GM12878 (cell line): ENCODE data around the gene EXD3. TPM values are rescaled to one million over a fixed set of nuclear protein-coding genes. Genes with fewer than 3 reads are reported as not detected.

Experiments used
- ATAC-seq: fragments of 200-7000 bp; cut with Tn5 transposase; 3 replicates; pipeline ENCODE4 v1.9.1; 2020; ENCODE audit warnings: mild to moderate bottlenecking, moderate library complexity
- BruUV-seq: library from RNA; stranded (reverse); fragments of 400-500 nt; replicated peaks from 2 replicates; lab custom pipeline; 2021; lab: Mats Ljungman, UMichigan
- CTCF ChIA-PET: fragments of 300-600 bp; sonication (Branson Sonifier 250); formaldehyde crosslinking; extraction: SDS; loops from one replicate; lab custom pipeline; 2021; ENCODE audit warnings: inconsistent platforms; lab: Yijun Ruan, JAX
- POLR2A ChIA-PET: fragments of 350-600 bp; formaldehyde crosslinking; extraction: SDS; loops from one replicate; lab custom pipeline; 2021; ENCODE audit warnings: inconsistent platforms; lab: Charles Lee
- RAD21 ChIA-PET: fragments of 300-600 bp; sonication (Branson Sonifier 250); formaldehyde crosslinking; loops from one replicate; lab custom pipeline; 2023; ENCODE audit warnings: antibody characterized with exemption; ENCODE audit not compliant: unreplicated experiment; lab: Charles Lee
- SMC1A ChIA-PET: fragments of 300-600 bp; sonication (Branson Sonifier 250); formaldehyde crosslinking; loops from one replicate; lab custom pipeline; 2023; ENCODE audit not compliant: unreplicated experiment, uncharacterized antibody; lab: Charles Lee
- DNase-seq: peaks from one replicate; pipeline ENCODE4 v3.0.0-alpha.2; 2011; ENCODE audit warnings: low read depth, low spot score
- FAIRE-seq: peaks from 3 replicates; lab custom pipeline; 2011; peaks lifted over from hg19 to GRCh38; lab: Jason Lieb, UNC
- H2AFZ ChIP-seq: 2 replicates; pipeline ENCODE4 v1.6.0; 2011; ENCODE audit warnings: low read depth, low read length, control low read depth; ENCODE audit not compliant: control insufficient read depth
- H3K27ac ChIP-seq: 2 replicates; pipeline ENCODE4 v1.5.1; 2011; ENCODE audit warnings: control low read depth; ENCODE audit not compliant: control insufficient read depth, insufficient read depth
- H3K27me3 ChIP-seq, 2 experiments: replicated peaks in 1 of 2; 2 replicates each; pipeline versions ENCODE4 v1.6.0 to v1.6.1; 2011; ENCODE audit warnings: low read length in 1 of 2; ENCODE audit not compliant: control insufficient read depth in 2 of 2, insufficient read depth in 2 of 2
- H3K36me3 ChIP-seq, 2 experiments: 2 replicates each; pipeline ENCODE4 v1.5.1; 2011; ENCODE audit warnings: low read length in 1 of 2; ENCODE audit not compliant: control insufficient read depth in 2 of 2, insufficient read depth in 2 of 2
- H3K4me1 ChIP-seq: 2 replicates; pipeline ENCODE4 v1.6.1; 2011; ENCODE audit warnings: mild to moderate bottlenecking, low read length, moderate library complexity, mixed read lengths; ENCODE audit not compliant: control insufficient read depth, insufficient read depth
- H3K4me2 ChIP-seq: 2 replicates; pipeline ENCODE4 v1.6.0; 2011; ENCODE audit warnings: control low read depth; ENCODE audit not compliant: control insufficient read depth, insufficient read depth
- H3K4me3 ChIP-seq: fragments of 200-600 bp; sonication (generic); 2 replicates; pipeline ENCODE4 v1.5.1; 2016
- H3K79me2 ChIP-seq: 2 replicates; pipeline ENCODE4 v1.6.0; 2011; ENCODE audit warnings: low read length; ENCODE audit not compliant: control insufficient read depth, insufficient read depth
- H3K9ac ChIP-seq: 2 replicates; pipeline ENCODE4 v1.8.0; 2011; ENCODE audit warnings: low read length, control low read depth, mixed read lengths; ENCODE audit not compliant: control insufficient read depth, insufficient read depth
- H3K9me3 ChIP-seq: replicated peaks from 3 replicates; pipeline ENCODE4 v1.5.1; 2011; ENCODE audit warnings: mild to moderate bottlenecking, low read length; ENCODE audit not compliant: control insufficient read depth, insufficient read depth
- H4K20me1 ChIP-seq: 2 replicates; pipeline ENCODE4 v1.6.0; 2011; ENCODE audit not compliant: control insufficient read depth, insufficient read depth
- CHD4 ChIP-seq: fragments of 200-600 bp; sonication (generic); IDR thresholded peaks from 2 replicates; pipeline ENCODE4 v1.6.1; 2016; ENCODE audit warnings: mild to moderate bottlenecking
- RAD51 ChIP-seq: fragments of 450-650 bp; IDR thresholded peaks from 2 replicates; pipeline ENCODE4 v1.6.1; 2016; ENCODE audit warnings: moderate library complexity, mild to moderate bottlenecking, inconsistent platforms
- ZNF217 ChIP-seq: fragments of 450-650 bp; IDR thresholded peaks from 2 replicates; pipeline ENCODE4 v1.6.1; 2017; ENCODE audit warnings: antibody characterized with exemption, mild to moderate bottlenecking
- WGBS: methylation state at CpG from one replicate; pipeline ENCODE4 v1.1.6; 2016; ENCODE audit warnings: low lambda C conversion rate; ENCODE audit not compliant: insufficient replicate concordance, insufficient coverage; ENCODE audit errors: missing lambda C conversion rate; 5-methylcytosine and 5-hydroxymethylcytosine counted together
- in situ Hi-C: fragments of 300-500 bp; cut with MboI; formaldehyde crosslinking; loops from 9 replicates; pipeline ENCODE4 v1.14.3; 2018; ENCODE audit warnings: mixed read lengths
- intact Hi-C: fragments of 100-400 bp; cut with micrococcal nuclease; formaldehyde crosslinking; loops from one replicate; pipeline ENCODE4 v1.14.2; 2022; ENCODE audit not compliant: unreplicated experiment
- polyA plus RNA-seq, 11 experiments: library from polyadenylated mRNA; depleted of rRNA in 4 of 11; unstranded in 6 of 11; stranded (reverse) in 5 of 11; fragments of >200 nt; fragmentation: Nextera tagmentation in 4 of 11; fragmentation: Illumina TruSeq in 1 of 11; extraction: Ambion mirVana in 4 of 11; extraction: Trizol in 1 of 11; gene quantifications; 1 replicate in 1 of 11; 2 replicates in 10 of 11; pipeline versions ENCODE4 v1.2.1 to v1.2.3, GENCODE V29; 2011 to 2016; ENCODE audit warnings: inconsistent platforms in 2 of 11, missing spikeins in 2 of 11, low read depth in 1 of 11
- total RNA-seq, 4 experiments: library from RNA; depleted of rRNA in 3 of 4; stranded (reverse); fragments of >200 nt in 3 of 4; fragmentation: Illumina TruSeq in 1 of 4; extraction: Trizol in 1 of 4; gene quantifications; 2 replicates each; pipeline versions ENCODE4 v1.2.1 to v1.2.3, GENCODE V29; 2013 to 2021
- TF ChIP-seq, protein P1 (sequence below): fragments of 150-350 bp; IDR thresholded peaks from 2 replicates; pipeline ENCODE4 v1.6.1; 2016; ENCODE audit warnings: low read depth, low read length
- TF ChIP-seq, protein P2 (sequence below): IDR thresholded peaks from 2 replicates; pipeline ENCODE4 v1.6.1; 2012; ENCODE audit warnings: low read depth, low read length, improper control_type of control experiment

The EXD3 gene
- total and polyA plus RNA-seq, 10 of the 15 experiments (the other 5 are each of a cell fraction or from before 2014, with no cell fraction given) = 0.21 to 7.1 (median 3.6) TPM

DNA sequence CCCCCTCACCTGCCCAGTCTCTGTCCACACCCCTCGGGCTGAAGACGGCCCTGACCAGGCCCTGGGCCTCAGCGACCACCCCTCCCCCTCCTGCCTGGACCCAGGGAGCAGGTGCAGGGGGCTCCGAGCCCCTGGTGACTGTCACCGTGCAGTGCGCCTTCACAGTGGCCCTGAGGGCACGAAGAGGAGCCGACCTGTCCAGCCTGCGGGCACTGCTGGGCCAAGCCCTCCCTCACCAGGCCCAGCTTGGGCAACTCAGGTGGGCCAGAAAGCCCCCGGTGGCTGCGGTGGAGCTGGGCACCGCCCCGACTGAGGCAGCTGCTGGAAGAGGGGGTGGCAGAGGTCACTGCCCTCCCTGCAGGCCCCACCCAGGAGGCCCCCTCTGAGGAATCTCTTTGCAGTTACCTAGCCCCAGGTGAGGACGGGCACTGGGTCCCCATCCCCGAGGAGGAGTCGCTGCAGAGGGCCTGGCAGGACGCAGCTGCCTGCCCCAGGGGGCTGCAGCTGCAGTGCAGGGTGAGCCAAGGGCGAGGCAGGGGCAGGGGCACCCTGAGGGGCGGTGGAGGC is 10.5 kb upstream of the EXD3 start:
- H3K27me3 ChIP-seq = no peaks in the 10 kb centered on the region
- H3K79me2 ChIP-seq = no peaks in the 10 kb centered on the region
- H3K4me1 ChIP-seq = 0 out of 2 replicates have a peak, but pooled peaks cover 6% of the 10 kb centered on the region
- SMC1A ChIA-PET = no interaction called here
- no peak overlapping the region for H3K27ac ChIP-seq
- intact Hi-C loops = no loop called here
- ATAC-seq (no peak), FAIRE-seq (no peak), DNase-seq (no peak)
- no peaks in the 10 kb centered on the region for H4K20me1 ChIP-seq
- H3K36me3 ChIP-seq = no peaks in the 10 kb centered on the region
- RAD21 ChIA-PET = no interaction called here
- H3K9ac ChIP-seq = no peak overlapping the region
- H3K9me3 ChIP-seq = no peaks in the 10 kb centered on the region
- in situ Hi-C loops = no loop called here
- CTCF ChIA-PET = no interaction called here
- no peak overlapping the region for H3K4me3 ChIP-seq
- WGBS = 59% methylated on average over 15 of the region's 19 CpGs
- H3K4me2 ChIP-seq = no peak overlapping the region
- no peak overlapping the region for H2AFZ ChIP-seq
- POLR2A ChIA-PET = interaction anchor here (0.6 kb wide), 1 partner anchor 71 kb away, joined by 5 read pairs; no protein-coding TSS in a partner anchor
- TF ChIP-seq RAD51 = no peak
- no peak for TF ChIP-seq ZNF217
- TF ChIP-seq, protein P1, sequence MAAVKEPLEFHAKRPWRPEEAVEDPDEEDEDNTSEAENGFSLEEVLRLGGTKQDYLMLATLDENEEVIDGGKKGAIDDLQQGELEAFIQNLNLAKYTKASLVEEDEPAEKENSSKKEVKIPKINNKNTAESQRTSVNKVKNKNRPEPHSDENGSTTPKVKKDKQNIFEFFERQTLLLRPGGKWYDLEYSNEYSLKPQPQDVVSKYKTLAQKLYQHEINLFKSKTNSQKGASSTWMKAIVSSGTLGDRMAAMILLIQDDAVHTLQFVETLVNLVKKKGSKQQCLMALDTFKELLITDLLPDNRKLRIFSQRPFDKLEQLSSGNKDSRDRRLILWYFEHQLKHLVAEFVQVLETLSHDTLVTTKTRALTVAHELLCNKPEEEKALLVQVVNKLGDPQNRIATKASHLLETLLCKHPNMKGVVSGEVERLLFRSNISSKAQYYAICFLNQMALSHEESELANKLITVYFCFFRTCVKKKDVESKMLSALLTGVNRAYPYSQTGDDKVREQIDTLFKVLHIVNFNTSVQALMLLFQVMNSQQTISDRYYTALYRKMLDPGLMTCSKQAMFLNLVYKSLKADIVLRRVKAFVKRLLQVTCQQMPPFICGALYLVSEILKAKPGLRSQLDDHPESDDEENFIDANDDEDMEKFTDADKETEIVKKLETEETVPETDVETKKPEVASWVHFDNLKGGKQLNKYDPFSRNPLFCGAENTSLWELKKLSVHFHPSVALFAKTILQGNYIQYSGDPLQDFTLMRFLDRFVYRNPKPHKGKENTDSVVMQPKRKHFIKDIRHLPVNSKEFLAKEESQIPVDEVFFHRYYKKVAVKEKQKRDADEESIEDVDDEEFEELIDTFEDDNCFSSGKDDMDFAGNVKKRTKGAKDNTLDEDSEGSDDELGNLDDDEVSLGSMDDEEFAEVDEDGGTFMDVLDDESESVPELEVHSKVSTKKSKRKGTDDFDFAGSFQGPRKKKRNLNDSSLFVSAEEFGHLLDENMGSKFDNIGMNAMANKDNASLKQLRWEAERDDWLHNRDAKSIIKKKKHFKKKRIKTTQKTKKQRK = no peak
- TF ChIP-seq CHD4 = no peak
- TF ChIP-seq, protein P2, sequence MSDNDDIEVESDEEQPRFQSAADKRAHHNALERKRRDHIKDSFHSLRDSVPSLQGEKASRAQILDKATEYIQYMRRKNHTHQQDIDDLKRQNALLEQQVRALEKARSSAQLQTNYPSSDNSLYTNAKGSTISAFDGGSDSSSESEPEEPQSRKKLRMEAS = no peak
- no TSS peak for BruUV-seq
